ENCODE results near the gene GALP.

The GALP gene

DNA sequence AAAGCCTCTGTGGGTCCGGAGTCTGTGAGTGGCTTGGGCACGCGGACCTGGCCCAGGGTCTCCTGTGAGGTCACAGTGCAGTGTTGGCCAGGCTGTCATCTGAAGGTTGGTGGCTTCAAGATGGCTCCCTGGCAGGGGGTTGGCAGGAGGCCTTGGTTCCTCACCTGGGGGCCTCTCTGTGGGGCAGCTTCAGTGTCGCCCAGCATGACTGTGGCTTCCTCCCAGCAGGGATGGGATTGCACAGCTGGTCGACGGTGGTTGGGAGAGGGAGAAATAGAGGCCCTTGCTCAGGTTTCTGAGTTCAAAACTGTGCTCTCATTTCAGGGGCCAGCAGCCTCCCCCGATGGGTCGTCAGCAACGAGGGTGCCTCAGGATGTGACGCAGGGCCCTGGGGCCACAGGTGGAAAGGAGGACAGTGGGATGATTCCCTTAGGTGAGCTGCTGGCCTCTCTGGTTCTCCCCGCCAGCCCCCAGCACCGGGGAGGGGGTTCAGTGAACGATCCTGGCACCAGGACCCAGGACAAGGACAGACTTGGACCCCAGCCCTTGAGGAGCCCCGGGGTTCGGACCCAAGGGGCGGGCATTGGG is 17.5 kb upstream of the GALP start:
- Histone ChIP-seq H3K4me3 (ENCODE audit: low read length in 2 of 2) (no peak overlapping the region), H2BK15ac (ENCODE audit: low read length) (no peak overlapping the region), H3K14ac (ENCODE audit: low read length) (no peak overlapping the region), H3K9ac (ENCODE audit: low read depth, low read length, poor library complexity) (peak overlapping the region; percentile 12), H3K23ac (ENCODE audit: low read depth, low read length, poor library complexity) (no peak overlapping the region), H3K79me1 (ENCODE audit: low read depth, low read length) (peaks cover 4% of the 10 kb centered on the region), H3K27me3 (ENCODE audit: control insufficient read depth in 3 of 3, insufficient read depth in 3 of 3, low read depth in 1 of 3, low read length in 3 of 3) (no peaks in the 10 kb centered on the region), H3K4me2 (ENCODE audit: insufficient read depth, low read length, poor library complexity, severe bottlenecking) (no peak overlapping the region), H2BK120ac (ENCODE audit: low read depth, low read length) (no peak overlapping the region), H2BK5ac (ENCODE audit: low read length) (no peak overlapping the region), H4K91ac (ENCODE audit: low read depth, low read length, poor library complexity) (no peak overlapping the region), H3K18ac (ENCODE audit: low read length) (no peak overlapping the region), H3K4ac (ENCODE audit: low read length) (no peak overlapping the region), H3K27ac (replicated peaks; ENCODE audit: low read length) (no peak overlapping the region), H2BK12ac (ENCODE audit: low read length) (no peak overlapping the region), H4K8ac (ENCODE audit: low read depth, low read length) (no peak overlapping the region), H2AFZ (ENCODE audit: low read length) (no peak overlapping the region), H2AK5ac (ENCODE audit: low read depth, low read length) (no peak overlapping the region), H3K9me3 (replicated peaks in 1 of 2; ENCODE audit: control insufficient read depth in 2 of 2, insufficient read depth in 1 of 2, low read depth in 1 of 2, low read length in 2 of 2) (no peaks in the 10 kb centered on the region), H3K4me1 (ENCODE audit: control insufficient read depth in 2 of 2, insufficient read depth in 1 of 2, low read depth in 1 of 2, low read length in 2 of 2) (peaks cover 2 to 7% of the 10 kb centered on the region in 2 donors), H3K36me3 (replicated peaks in 1 of 2; ENCODE audit: control insufficient read depth in 2 of 2, insufficient read depth in 2 of 2, low read length in 2 of 2) (peaks cover 41 to 60% of the 10 kb centered on the region in 2 donors)
- no peak for DNase-seq (ENCODE audit: low spot score)
- no CpG with 5 or more reads among the region's 16 CpGs for WGBS, 2 donors (ENCODE audit: extremely low coverage in 2 of 2, insufficient read length in 2 of 2, insufficient replicate concordance in 1 of 2)

DNA sequence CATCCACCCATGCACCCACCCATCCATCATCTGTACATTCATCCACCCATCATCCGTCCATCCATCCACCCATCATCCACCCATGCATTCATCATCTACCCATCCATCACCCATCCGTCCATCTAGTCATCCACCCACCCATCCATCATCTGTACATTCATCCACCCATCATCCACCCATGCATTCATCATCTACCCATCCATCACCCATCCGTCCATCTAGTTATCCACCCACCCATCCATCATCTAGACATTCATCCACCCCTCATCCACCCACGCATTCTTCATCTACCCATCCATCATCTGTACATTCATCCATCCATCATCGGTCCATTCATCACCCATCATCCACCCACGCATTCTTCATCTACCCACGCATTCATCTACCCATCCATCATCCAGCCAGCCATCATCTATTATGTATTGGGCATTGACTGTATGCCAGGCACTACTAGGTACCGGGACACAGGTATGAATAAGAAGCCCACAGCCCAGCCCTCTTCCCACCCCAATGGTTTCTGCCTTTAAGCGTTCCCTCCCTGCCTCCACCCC is 16.7 kb upstream of the GALP start:
- H2BK12ac ChIP-seq (ENCODE audit: low read length), result no peak overlapping the region
- no peak for DNase-seq (ENCODE audit: low spot score)
- H3K27ac ChIP-seq (replicated peaks; ENCODE audit: low read length), result no peak overlapping the region
- no peak overlapping the region for H2BK5ac ChIP-seq (ENCODE audit: low read length)
- H3K9ac ChIP-seq (ENCODE audit: low read depth, low read length, poor library complexity), result peak overlapping the region; percentile 34
- H3K4me3 ChIP-seq (ENCODE audit: low read length in 2 of 2), result no peak overlapping the region
- H3K18ac ChIP-seq (ENCODE audit: low read length), result no peak overlapping the region
- no peak overlapping the region for H3K23ac ChIP-seq (ENCODE audit: low read depth, low read length, poor library complexity)
- no peaks in the 10 kb centered on the region for H3K4me1 ChIP-seq (ENCODE audit: control insufficient read depth in 2 of 2, insufficient read depth in 1 of 2, low read depth in 1 of 2, low read length in 2 of 2)
- H3K4ac ChIP-seq (ENCODE audit: low read length), result no peak overlapping the region
- no peaks in the 10 kb centered on the region for H3K27me3 ChIP-seq (ENCODE audit: control insufficient read depth in 3 of 3, insufficient read depth in 3 of 3, low read depth in 1 of 3, low read length in 3 of 3)
- H3K36me3 ChIP-seq (replicated peaks in 1 of 2; ENCODE audit: control insufficient read depth in 2 of 2, insufficient read depth in 2 of 2, low read length in 2 of 2), result peaks cover 41 to 56% of the 10 kb centered on the region in 2 donors
- H4K91ac ChIP-seq (ENCODE audit: low read depth, low read length, poor library complexity), result no peak overlapping the region
- H4K8ac ChIP-seq (ENCODE audit: low read depth, low read length), result no peak overlapping the region
- H2AFZ ChIP-seq (ENCODE audit: low read length), result no peak overlapping the region
- H2AK5ac ChIP-seq (ENCODE audit: low read depth, low read length), result no peak overlapping the region
- no peak overlapping the region for H3K14ac ChIP-seq (ENCODE audit: low read length)
- H2BK120ac ChIP-seq (ENCODE audit: low read depth, low read length), result no peak overlapping the region
- 100% methylated on average over 4 of the region's 9 CpGs; no CpG with 5 or more reads in 1 of the 2 donors for WGBS, 2 donors (ENCODE audit: extremely low coverage in 2 of 2, insufficient read length in 2 of 2, insufficient replicate concordance in 1 of 2)
- H2BK15ac ChIP-seq (ENCODE audit: low read length), result no peak overlapping the region
- H3K79me1 ChIP-seq (ENCODE audit: low read depth, low read length), result peaks cover 4% of the 10 kb centered on the region
- no peak overlapping the region for H3K4me2 ChIP-seq (ENCODE audit: insufficient read depth, low read length, poor library complexity, severe bottlenecking)
- H3K9me3 ChIP-seq (replicated peaks in 1 of 2; ENCODE audit: control insufficient read depth in 2 of 2, insufficient read depth in 1 of 2, low read depth in 1 of 2, low read length in 2 of 2), result no peaks in the 10 kb centered on the region

GRCh38 chr19:56159622-56160271 is 16.1 kb upstream of the GALP start:
- Histone ChIP-seq H2BK12ac (ENCODE audit: low read length) (no peak overlapping the region), H3K14ac (ENCODE audit: low read length) (no peak overlapping the region), H2AFZ (ENCODE audit: low read length) (no peak overlapping the region), H4K91ac (ENCODE audit: low read depth, low read length, poor library complexity) (no peak overlapping the region), H3K4me2 (ENCODE audit: insufficient read depth, low read length, poor library complexity, severe bottlenecking) (no peak overlapping the region), H3K27me3 (ENCODE audit: control insufficient read depth in 3 of 3, insufficient read depth in 3 of 3, low read depth in 1 of 3, low read length in 3 of 3) (no peaks in the 10 kb centered on the region), H2AK5ac (ENCODE audit: low read depth, low read length) (no peak overlapping the region), H2BK15ac (ENCODE audit: low read length) (no peak overlapping the region), H3K4me1 (ENCODE audit: control insufficient read depth in 2 of 2, insufficient read depth in 1 of 2, low read depth in 1 of 2, low read length in 2 of 2) (no peaks in the 10 kb centered on the region), H3K79me1 (ENCODE audit: low read depth, low read length) (peaks cover 4% of the 10 kb centered on the region), H3K4ac (ENCODE audit: low read length) (no peak overlapping the region), H2BK5ac (ENCODE audit: low read length) (no peak overlapping the region), H3K23ac (ENCODE audit: low read depth, low read length, poor library complexity) (no peak overlapping the region), H3K36me3 (replicated peaks in 1 of 2; ENCODE audit: control insufficient read depth in 2 of 2, insufficient read depth in 2 of 2, low read length in 2 of 2) (peaks cover 39 to 51% of the 10 kb centered on the region in 2 donors), H2BK120ac (ENCODE audit: low read depth, low read length) (no peak overlapping the region), H3K9ac (ENCODE audit: low read depth, low read length, poor library complexity) (no peak overlapping the region), H4K8ac (ENCODE audit: low read depth, low read length) (no peak overlapping the region), H3K27ac (replicated peaks; ENCODE audit: low read length) (no peak overlapping the region), H3K9me3 (replicated peaks in 1 of 2; ENCODE audit: control insufficient read depth in 2 of 2, insufficient read depth in 1 of 2, low read depth in 1 of 2, low read length in 2 of 2) (no peaks in the 10 kb centered on the region), H3K4me3 (ENCODE audit: low read length in 2 of 2) (no peak overlapping the region), H3K18ac (ENCODE audit: low read length) (no peak overlapping the region)
- WGBS, 2 donors (ENCODE audit: extremely low coverage in 2 of 2, insufficient read length in 2 of 2, insufficient replicate concordance in 1 of 2), result no CpG with 5 or more reads among the region's 69 CpGs
- DNase-seq (ENCODE audit: low spot score), result no peak

DNA sequence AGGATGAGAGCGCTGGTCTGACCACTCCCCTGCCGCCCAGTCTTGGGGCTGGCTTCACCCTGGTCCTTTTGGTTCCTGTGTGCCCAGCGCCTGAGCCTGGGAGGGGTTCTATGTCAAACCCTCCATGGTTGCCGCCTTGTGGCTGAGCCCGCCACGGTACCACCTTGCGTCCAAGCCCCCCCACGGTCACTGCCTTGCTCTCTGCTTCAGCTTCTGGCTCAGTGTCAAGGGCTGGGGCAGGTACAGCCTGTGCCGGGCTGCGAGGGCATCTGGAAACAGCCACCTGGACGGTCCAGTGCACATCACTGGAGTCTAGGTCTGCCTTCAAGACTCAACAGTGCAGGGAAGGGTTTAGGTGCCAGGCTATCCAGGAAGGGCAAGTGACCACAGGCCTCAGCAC is 14.3 kb upstream of the GALP start:
- no peak overlapping the region for H3K23ac ChIP-seq (ENCODE audit: low read depth, low read length, poor library complexity)
- H2AFZ ChIP-seq (ENCODE audit: low read length), result no peak overlapping the region
- H3K9ac ChIP-seq (ENCODE audit: low read depth, low read length, poor library complexity), result no peak overlapping the region
- H3K9me3 ChIP-seq (replicated peaks in 1 of 2; ENCODE audit: control insufficient read depth in 2 of 2, insufficient read depth in 1 of 2, low read depth in 1 of 2, low read length in 2 of 2), result no peaks in the 10 kb centered on the region
- no peak overlapping the region for H2BK15ac ChIP-seq (ENCODE audit: low read length)
- no peaks in the 10 kb centered on the region for H3K4me1 ChIP-seq (ENCODE audit: control insufficient read depth in 2 of 2, insufficient read depth in 1 of 2, low read depth in 1 of 2, low read length in 2 of 2)
- no peak overlapping the region for H3K4me2 ChIP-seq (ENCODE audit: insufficient read depth, low read length, poor library complexity, severe bottlenecking)
- H3K14ac ChIP-seq (ENCODE audit: low read length), result no peak overlapping the region
- no peak for DNase-seq (ENCODE audit: low spot score)
- H2AK5ac ChIP-seq (ENCODE audit: low read depth, low read length), result peak overlapping the region; percentile 21
- H2BK5ac ChIP-seq (ENCODE audit: low read length), result no peak overlapping the region
- no peak overlapping the region for H3K18ac ChIP-seq (ENCODE audit: low read length)
- H3K27me3 ChIP-seq (ENCODE audit: control insufficient read depth in 3 of 3, insufficient read depth in 3 of 3, low read depth in 1 of 3, low read length in 3 of 3), result no peaks in the 10 kb centered on the region
- no peaks in the 10 kb centered on the region for H3K79me1 ChIP-seq (ENCODE audit: low read depth, low read length)
- H3K27ac ChIP-seq (replicated peaks; ENCODE audit: low read length), result no peak overlapping the region
- no peak overlapping the region for H2BK12ac ChIP-seq (ENCODE audit: low read length)
- WGBS, 2 donors (ENCODE audit: extremely low coverage in 2 of 2, insufficient read length in 2 of 2, insufficient replicate concordance in 1 of 2), result no CpG with 5 or more reads among the region's 11 CpGs
- H4K91ac ChIP-seq (ENCODE audit: low read depth, low read length, poor library complexity), result no peak overlapping the region
- no peak overlapping the region for H3K4me3 ChIP-seq (ENCODE audit: low read length in 2 of 2)
- peaks cover 25 to 34% of the 10 kb centered on the region in 2 donors for H3K36me3 ChIP-seq (replicated peaks in 1 of 2; ENCODE audit: control insufficient read depth in 2 of 2, insufficient read depth in 2 of 2, low read length in 2 of 2)
- no peak overlapping the region for H4K8ac ChIP-seq (ENCODE audit: low read depth, low read length)
- H3K4ac ChIP-seq (ENCODE audit: low read length), result no peak overlapping the region
- H2BK120ac ChIP-seq (ENCODE audit: low read depth, low read length), result no peak overlapping the region
